Stimulated activated CD8-positive, alpha-beta memory T cell treated with anti-CD3 and anti-CD28 coated beads, Interleukin-7, amount 100 ng/mL, for 48 hours (primary cell): ENCODE results near the gene ZNF573.

Source experiments
- DNase-seq, 2 donors: peaks; one replicate each; pipeline ENCODE4 v3.0.0-alpha.2; 2020; ENCODE audit warnings: low read depth in 1 of 2; ENCODE audit errors: extremely low read depth in 1 of 2

The ZNF573 gene

GRCh38 chr19:37695144-37695899 is 84.1 kb downstream of the ZNF573 start:
- no peak for DNase-seq

- no peak for DNase-seq
These were observed 86.3 kb downstream of the ZNF573 start for GRCh38 chr19:37692956-37693620.

GRCh38 chr19:37691881-37692504 is 87.4 kb downstream of the ZNF573 start:
- peak; percentile 33 to 79 for DNase-seq
